Parathyroid adenoma (tissue), 2 donors: Measurements from ENCODE around the gene UNC13A.

ENCODE experiments used
- H2AFZ ChIP-seq: fragments of 300-600 bp; sonication (generic); one replicate; pipeline ENCODE4 v1.7.0; 2017; ENCODE audit warnings: antibody characterized with exemption, mild to moderate bottlenecking
- H3K27ac ChIP-seq: fragments of 300-600 bp; sonication (generic); one replicate; pipeline ENCODE4 v1.7.0; 2017
- H3K27me3 ChIP-seq: fragments of 300-600 bp; sonication (generic); one replicate; pipeline ENCODE4 v1.7.0; 2017; ENCODE audit warnings: low read length; ENCODE audit not compliant: control insufficient read depth, insufficient read depth
- H3K36me3 ChIP-seq: fragments of 300-600 bp; sonication (generic); one replicate; pipeline ENCODE4 v1.7.0; 2017; ENCODE audit warnings: low read length; ENCODE audit not compliant: control insufficient read depth, insufficient read depth
- H3K4me1 ChIP-seq: fragments of 300-600 bp; sonication (generic); one replicate; pipeline ENCODE4 v1.7.0; 2017; ENCODE audit warnings: control low read depth
- H3K4me2 ChIP-seq: fragments of 300-600 bp; sonication (generic); one replicate; pipeline ENCODE4 v1.7.0; 2017; ENCODE audit warnings: low read length
- H3K4me3 ChIP-seq: fragments of 300-600 bp; sonication (generic); one replicate; pipeline ENCODE4 v1.7.0; 2017; ENCODE audit warnings: low read depth, low read length
- H3K79me2 ChIP-seq: fragments of 300-600 bp; sonication (generic); one replicate; pipeline ENCODE4 v1.7.0; 2017; ENCODE audit warnings: control low read depth
- H3K9ac ChIP-seq: fragments of 300-600 bp; sonication (generic); one replicate; pipeline ENCODE4 v1.7.0; 2017; ENCODE audit warnings: mild to moderate bottlenecking
- H3K9me3 ChIP-seq: fragments of 300-600 bp; sonication (generic); one replicate; pipeline ENCODE4 v1.7.0; 2017; ENCODE audit warnings: low read length; ENCODE audit not compliant: control insufficient read depth
- CTCF ChIP-seq: fragments of 300-600 bp; sonication (generic); IDR thresholded peaks from one replicate; pipeline ENCODE4 v1.7.0; 2017; ENCODE audit warnings: antibody characterized with exemption, mild to moderate bottlenecking
- donor health status: primary hyperparathyroidism.

The UNC13A gene

GRCh38 chr19:17687857-17688784, at the start of gene UNC13A:
TSS of gene UNC13A (minus strand) at chr19:17688354. CDS start at chr19:17688199, 155 bp downstream.
- Histone ChIP-seq H3K36me3 (no peaks in the 10 kb centered on the region), H3K9me3 (no peaks in the 10 kb centered on the region), H3K4me2 (no peak within 1 kb of the TSS), H3K27me3 (no peaks in the 10 kb centered on the region), H3K79me2 (no peaks in the 10 kb centered on the region), H2AFZ (peak within 1 kb of the TSS; percentile 95), H3K9ac (peak within 1 kb of the TSS; percentile 64), H3K27ac (peak within 1 kb of the TSS; percentile 64), H3K4me3 (no peak within 1 kb of the TSS), H3K4me1 (peaks cover 4% of the 10 kb centered on the region)
- no peak for TF ChIP-seq CTCF

GRCh38 chr19:17737690-17738153, 49.6 kb upstream of the UNC13A start:
- Histone ChIP-seq H3K79me2 (no peaks in the 10 kb centered on the region), H2AFZ (no peak overlapping the region), H3K4me3 (no peak overlapping the region), H3K9me3 (no peaks in the 10 kb centered on the region), H3K9ac (no peak overlapping the region), H3K27ac (no peak overlapping the region), H3K36me3 (no peaks in the 10 kb centered on the region), H3K4me2 (no peak overlapping the region), H3K4me1 (no peaks in the 10 kb centered on the region), H3K27me3 (no peaks in the 10 kb centered on the region)
- TF ChIP-seq CTCF: no peak

GRCh38 chr19:17735410-17735809, 47.3 kb upstream of the UNC13A start:
- Histone ChIP-seq H3K4me2 (no peak overlapping the region), H3K79me2 (peaks cover 2% of the 10 kb centered on the region), H3K9ac (no peak overlapping the region), H2AFZ (no peak overlapping the region), H3K36me3 (no peaks in the 10 kb centered on the region), H3K4me3 (no peak overlapping the region), H3K27ac (no peak overlapping the region), H3K4me1 (no peaks in the 10 kb centered on the region), H3K27me3 (no peaks in the 10 kb centered on the region), H3K9me3 (no peaks in the 10 kb centered on the region)
- TF ChIP-seq CTCF: no peak

GRCh38 chr19:17734146-17734545, 46.0 kb upstream of the UNC13A start:
- Histone ChIP-seq H3K4me2 (no peak overlapping the region), H3K27ac (no peak overlapping the region), H2AFZ (no peak overlapping the region), H3K79me2 (peaks cover 2% of the 10 kb centered on the region), H3K36me3 (no peaks in the 10 kb centered on the region), H3K9me3 (no peaks in the 10 kb centered on the region), H3K4me3 (no peak overlapping the region), H3K27me3 (no peaks in the 10 kb centered on the region), H3K9ac (no peak overlapping the region), H3K4me1 (no peaks in the 10 kb centered on the region)
- no peak for TF ChIP-seq CTCF
